GM18868 (cell line): ENCODE results near the gene GNAI3.
A peak's percentile ranks its signal among the peaks of the same experiment; 100 is the strongest.

Source experiments
- ATAC-seq: cut with Tn5 transposase; IDR thresholded peaks from one replicate; pipeline ENCODE4 v1.9.1; 2021; ENCODE audit warnings: mild to moderate bottlenecking, moderate library complexity; ENCODE audit not compliant: unreplicated experiment

Gene GNAI3

GRCh38 chr1:109523706-109524105 is 24.7 kb upstream of the GNAI3 start:
- no peak for ATAC-seq

- peak; percentile 88 for ATAC-seq
These were observed 21.2 kb upstream of the GNAI3 start for GRCh38 chr1:109527098-109527811.

GRCh38 chr1:109527846-109528695 is 20.3 kb upstream of the GNAI3 start:
- ATAC-seq: no peak

- no peak for ATAC-seq
These were observed 19.7 kb upstream of the GNAI3 start for GRCh38 chr1:109528712-109529111.

GRCh38 chr1:109529881-109530456 is 18.4 kb upstream of the GNAI3 start:
- no peak for ATAC-seq

GRCh38 chr1:109530457-109531087 is 17.8 kb upstream of the GNAI3 start:
- no peak for ATAC-seq

GRCh38 chr1:109531380-109531779 is 17.0 kb upstream of the GNAI3 start:
- no peak for ATAC-seq

GRCh38 chr1:109531826-109532364 is 16.5 kb upstream of the GNAI3 start:
- ATAC-seq: no peak

- ATAC-seq: peak; percentile 84
These were observed 15.9 kb upstream of the GNAI3 start for GRCh38 chr1:109532365-109533136.

- no peak for ATAC-seq
These were observed 14.0 kb upstream of the GNAI3 start for GRCh38 chr1:109534307-109534858.

- ATAC-seq: no peak
These were observed 12.9 kb upstream of the GNAI3 start for GRCh38 chr1:109535481-109535880.

- ATAC-seq: no peak
These were observed 12.4 kb upstream of the GNAI3 start for GRCh38 chr1:109535971-109536491.

GRCh38 chr1:109537450-109538178 is 10.8 kb upstream of the GNAI3 start:
- no peak for ATAC-seq

GRCh38 chr1:109538827-109539555 is 9.4 kb upstream of the GNAI3 start:
- no peak for ATAC-seq

GRCh38 chr1:109539676-109540075 is 8.7 kb upstream of the GNAI3 start, which contains the start of gene GPR61:
TSS of gene GPR61 (plus strand) at chr1:109539872. CDS start at chr1:109543023, 3,151 bp downstream.
- ATAC-seq: no peak

GRCh38 chr1:109541102-109541501 is 7.3 kb upstream of the GNAI3 start:
- no peak for ATAC-seq

- ATAC-seq: no peak
These were observed 5.8 kb upstream of the GNAI3 start for GRCh38 chr1:109542657-109543056.

GRCh38 chr1:109543283-109543987 is 5.0 kb upstream of the GNAI3 start:
- no peak for ATAC-seq
